ENCODE data around the gene JPH4. TPM values are rescaled to one million over a fixed set of nuclear protein-coding genes. Genes with fewer than 3 reads are reported as not detected.

Gene JPH4
- total and polyA plus RNA-seq, 2 donors (not counting 3 experiments of a cell fraction or from before 2014, with no cell fraction given), result 0.06 TPM; not detected in 1

Other genes starting within 250 kb of the JPH4 start
- gene SLC22A17, start 225.9 kb downstream of the JPH4 start, total RNA-seq, result 1.8 and 4.6 TPM in 2 replicates
- gene SLC22A17, start 225.9 kb downstream of the JPH4 start, polyA plus RNA-seq, result 2.9 and 4.2 TPM in 2 replicates
- gene EFS, start 213.6 kb downstream of the JPH4 start, total RNA-seq, result 0.13 TPM in 1 of 2 replicates, not detected in the other
- gene EFS, start 213.6 kb downstream of the JPH4 start, polyA plus RNA-seq, result 0.02 and 0.03 TPM in 2 replicates
- not detected in 2 replicates for gene IL25, start 206.0 kb downstream of the JPH4 start, total RNA-seq
- gene IL25, start 206.0 kb downstream of the JPH4 start, polyA plus RNA-seq, result not detected in 2 replicates
- gene CMTM5, start 201.7 kb downstream of the JPH4 start, total RNA-seq, result not detected in 2 replicates
- gene CMTM5, start 201.7 kb downstream of the JPH4 start, polyA plus RNA-seq, result not detected in 2 replicates
- gene MYH6, start 170.5 kb downstream of the JPH4 start, total RNA-seq, result not detected in 2 replicates
- not detected in 2 replicates for gene MYH6, start 170.5 kb downstream of the JPH4 start, polyA plus RNA-seq
- not detected in 2 replicates for gene MYH7, start 143.1 kb downstream of the JPH4 start, total RNA-seq
- gene MYH7, start 143.1 kb downstream of the JPH4 start, polyA plus RNA-seq, result not detected in 2 replicates
- gene NGDN, start 109.1 kb downstream of the JPH4 start, total RNA-seq, result 36.3 and 36.5 TPM in 2 replicates
- gene NGDN, start 109.1 kb downstream of the JPH4 start, polyA plus RNA-seq, result 22.1 and 25.6 TPM in 2 replicates
- 2.0 and 2.3 TPM in 2 replicates for gene ZFHX2, start 27.0 kb downstream of the JPH4 start, total RNA-seq
- gene ZFHX2, start 27.0 kb downstream of the JPH4 start, polyA plus RNA-seq, result 0.21 and 0.25 TPM in 2 replicates
- 9.8 and 12.5 TPM in 2 replicates for gene THTPA, start 22.5 kb downstream of the JPH4 start, total RNA-seq
- 9.5 and 10.8 TPM in 2 replicates for gene THTPA, start 22.5 kb downstream of the JPH4 start, polyA plus RNA-seq
- gene AP1G2, start 11.0 kb downstream of the JPH4 start, total RNA-seq, result 30.5 and 39.0 TPM in 2 replicates
- 55.8 and 63.2 TPM in 2 replicates for gene AP1G2, start 11.0 kb downstream of the JPH4 start, polyA plus RNA-seq
- 0.44 TPM in 1 of 2 replicates, not detected in the other for gene DHRS2, start 57.6 kb upstream of the JPH4 start, total RNA-seq
- 0.10 and 0.11 TPM in 2 replicates for gene DHRS2, start 57.6 kb upstream of the JPH4 start, polyA plus RNA-seq